ENCODE results near the gene PARVA.
A peak's percentile ranks its signal among the peaks of the same experiment; 100 is the strongest.

The PARVA gene

DNA sequence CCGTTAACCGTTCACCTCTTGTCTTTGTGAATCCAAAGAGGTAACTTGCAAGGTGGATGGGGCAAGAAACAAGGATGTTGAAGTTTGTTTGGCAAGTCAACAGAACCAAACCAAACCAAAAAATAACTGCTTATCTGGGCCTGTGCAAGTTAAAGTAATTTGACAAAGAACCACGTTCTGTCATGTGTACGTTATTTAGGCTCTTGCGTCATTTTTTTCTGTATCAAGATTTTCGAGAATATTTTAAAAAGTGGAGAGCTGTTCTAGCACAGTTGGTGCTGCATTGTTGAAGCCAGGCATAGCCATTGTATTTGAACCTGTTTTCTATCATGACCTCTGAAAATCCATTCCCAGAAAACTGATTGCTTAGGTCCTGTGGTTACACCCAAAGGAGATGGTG lies 55.1 kb downstream of the PARVA start:
- Histone ChIP-seq H3K9ac (no peak overlapping the region), H3K4me1 (no peaks in the 10 kb centered on the region), H4K20me1 (no peaks in the 10 kb centered on the region), H3K4me2 (no peak overlapping the region), H3K4me3 (no peak overlapping the region), H3K36me3 (no peaks in the 10 kb centered on the region), H3K9me3 (no peaks in the 10 kb centered on the region), H3K27me3 (no peaks in the 10 kb centered on the region), H3K27ac (no peak overlapping the region)
- no peak for TF ChIP-seq Cebpa-rat (IDR thresholded peaks at IDR 0.05)

DNA sequence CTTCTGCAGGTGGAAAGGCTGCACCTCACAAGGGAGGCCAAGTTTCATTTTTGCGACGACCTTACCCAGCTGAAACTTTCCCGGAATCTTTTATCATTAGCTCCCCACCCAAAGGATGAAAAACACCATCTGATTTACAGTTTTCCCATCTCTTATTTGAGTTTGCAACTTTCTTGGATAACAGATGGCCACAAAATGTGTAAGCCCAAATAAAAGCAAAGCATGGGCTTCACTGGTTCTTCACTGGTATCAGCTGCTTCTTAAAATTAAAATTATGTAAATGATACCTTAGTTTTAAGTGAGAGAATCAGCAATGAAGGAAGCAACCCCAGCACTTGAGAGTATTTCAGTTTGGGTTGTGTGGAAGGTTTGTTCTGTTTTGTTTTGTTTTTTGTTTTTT lies 55.8 kb downstream of the PARVA start:
- no peak for TF ChIP-seq Cebpa-rat (IDR thresholded peaks at IDR 0.05)
- Histone ChIP-seq H4K20me1 (no peaks in the 10 kb centered on the region), H3K4me3 (no peak overlapping the region), H3K27me3 (no peaks in the 10 kb centered on the region), H3K9me3 (no peaks in the 10 kb centered on the region), H3K9ac (no peak overlapping the region), H3K4me2 (no peak overlapping the region), H3K27ac (no peak overlapping the region), H3K36me3 (no peaks in the 10 kb centered on the region), H3K4me1 (no peaks in the 10 kb centered on the region)

DNA sequence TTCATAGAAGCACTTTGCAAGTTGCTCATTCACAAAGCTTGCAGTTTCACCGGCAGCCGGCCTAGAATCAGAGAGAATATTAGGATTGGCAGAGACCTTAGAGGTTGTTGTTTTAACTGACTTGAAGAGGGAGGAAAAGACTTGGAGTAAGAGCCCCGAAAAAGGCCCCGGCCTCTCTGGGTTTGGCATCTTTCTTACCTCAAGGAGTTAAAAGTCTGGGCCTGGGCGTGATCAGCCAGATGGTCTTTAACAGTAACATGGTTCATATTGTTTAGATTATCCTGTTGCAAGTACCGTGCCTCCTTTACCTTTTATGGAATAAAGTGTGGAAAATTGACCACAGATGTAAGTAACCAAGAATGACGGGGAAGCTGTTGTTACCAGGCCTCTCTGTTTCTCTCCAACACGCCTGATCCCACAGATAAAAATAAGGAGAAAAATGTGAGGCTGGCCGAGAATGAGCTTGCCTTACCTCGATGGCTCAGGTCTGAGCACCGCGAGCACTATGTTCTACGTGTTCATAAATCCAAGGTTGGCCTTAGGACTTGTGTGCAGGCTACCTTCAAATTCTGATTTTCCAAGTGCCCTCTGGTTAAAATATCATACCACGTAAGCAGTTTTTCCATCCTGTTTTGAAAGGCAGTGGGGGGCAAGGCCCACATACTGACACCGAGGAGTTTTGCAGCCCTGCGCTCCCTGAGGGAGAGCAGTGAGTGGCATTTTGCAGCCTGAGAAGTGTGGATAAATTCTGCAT lies 56.4 kb downstream of the PARVA start:
- no peaks in the 10 kb centered on the region for H3K36me3 ChIP-seq
- no peaks in the 10 kb centered on the region for H3K4me1 ChIP-seq
- H3K27ac ChIP-seq, result no peak overlapping the region
- no peak overlapping the region for H3K4me2 ChIP-seq
- no peak overlapping the region for H3K4me3 ChIP-seq
- TF ChIP-seq Cebpa-rat (IDR thresholded peaks at IDR 0.05), result no peak
- H4K20me1 ChIP-seq, result no peaks in the 10 kb centered on the region
- H3K27me3 ChIP-seq, result no peaks in the 10 kb centered on the region
- H3K9ac ChIP-seq, result no peak overlapping the region
- no peaks in the 10 kb centered on the region for H3K9me3 ChIP-seq

DNA sequence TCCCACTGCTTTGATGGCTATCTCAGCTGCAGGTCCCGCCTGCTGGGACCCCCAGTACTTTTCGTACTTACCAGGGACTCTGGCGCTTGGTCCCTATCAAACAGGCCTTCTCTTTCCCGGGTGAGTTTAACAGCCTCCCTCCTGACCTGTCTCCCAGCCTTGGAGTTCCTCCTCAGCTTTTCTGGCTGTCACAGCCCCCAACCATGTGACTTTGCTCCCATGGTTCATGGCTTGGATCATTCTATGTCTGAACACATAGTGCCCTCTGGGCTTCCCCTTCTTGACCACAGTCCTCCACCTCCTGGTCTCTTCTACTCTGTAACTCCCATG lies 56.9 kb downstream of the PARVA start:
- Histone ChIP-seq H3K9me3 (no peaks in the 10 kb centered on the region), H3K27me3 (no peaks in the 10 kb centered on the region), H4K20me1 (no peaks in the 10 kb centered on the region), H3K4me3 (no peak overlapping the region), H3K4me2 (no peak overlapping the region), H3K9ac (no peak overlapping the region), H3K27ac (no peak overlapping the region), H3K4me1 (peaks cover under 1% of the 10 kb centered on the region; the same call in 1 of the 2 replicates), H3K36me3 (no peaks in the 10 kb centered on the region)
- no peak for TF ChIP-seq Cebpa-rat (IDR thresholded peaks at IDR 0.05)

DNA sequence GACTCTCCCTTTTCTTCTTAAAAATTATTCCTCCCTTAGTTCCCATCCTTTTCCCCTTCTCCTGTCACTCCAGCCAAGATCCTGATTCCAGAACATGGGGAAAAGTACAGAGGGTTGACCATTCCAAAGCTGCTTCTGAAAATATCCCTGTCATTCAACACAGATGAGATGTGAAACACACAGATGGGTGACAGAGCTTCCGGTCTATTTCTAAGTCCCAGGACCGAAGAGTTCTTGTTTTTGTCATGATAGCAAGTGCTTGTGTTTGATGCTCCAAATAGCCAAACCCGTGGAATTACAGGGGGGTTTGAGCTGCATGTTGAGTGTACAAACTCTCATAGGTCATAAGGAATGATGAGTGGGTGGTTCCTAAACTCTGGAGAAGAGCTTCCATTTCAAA lies 57.9 kb downstream of the PARVA start:
- no peaks in the 10 kb centered on the region for H3K27me3 ChIP-seq
- H3K27ac ChIP-seq, result no peak overlapping the region
- TF ChIP-seq Cebpa-rat (IDR thresholded peaks at IDR 0.05), result no peak
- no peak overlapping the region for H3K4me3 ChIP-seq
- H3K4me1 ChIP-seq, result peaks cover 10% of the 10 kb centered on the region; the same call in 1 of the 2 replicates
- H4K20me1 ChIP-seq, result no peaks in the 10 kb centered on the region
- H3K36me3 ChIP-seq, result no peaks in the 10 kb centered on the region
- H3K9ac ChIP-seq, result no peak overlapping the region
- H3K4me2 ChIP-seq, result no peak overlapping the region
- H3K9me3 ChIP-seq, result peaks cover 2% of the 10 kb centered on the region; the same call in 1 of the 2 replicates

DNA sequence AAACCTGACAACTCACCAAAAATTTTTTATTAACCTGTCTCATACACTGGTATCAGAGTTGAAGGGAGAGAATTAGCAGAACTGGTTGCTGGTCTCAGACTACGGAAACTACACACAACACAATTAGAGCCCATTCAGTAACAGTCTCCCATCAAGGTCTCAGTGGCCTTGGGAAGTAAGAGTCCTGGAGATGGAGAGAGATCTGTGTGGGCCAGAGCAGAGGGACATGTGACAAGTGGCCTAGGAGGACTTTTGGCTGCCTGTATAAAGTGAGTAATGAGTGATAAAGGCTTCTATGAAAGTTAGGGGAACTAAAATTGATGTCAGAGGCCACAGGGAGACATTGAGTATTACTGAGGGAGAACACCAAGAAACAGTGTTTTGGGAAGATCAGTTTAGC lies 58.9 kb downstream of the PARVA start:
- H3K27me3 ChIP-seq, result no peaks in the 10 kb centered on the region
- no peak overlapping the region for H3K27ac ChIP-seq
- H4K20me1 ChIP-seq, result no peaks in the 10 kb centered on the region
- no peak overlapping the region for H3K9ac ChIP-seq
- no peak overlapping the region for H3K4me3 ChIP-seq
- H3K4me2 ChIP-seq, result no peak overlapping the region
- peaks cover 6% of the 10 kb centered on the region; the same call in 1 of the 2 replicates for H3K9me3 ChIP-seq
- H3K4me1 ChIP-seq, result peaks cover 10% of the 10 kb centered on the region; the same call in 1 of the 2 replicates
- no peak for TF ChIP-seq Cebpa-rat (IDR thresholded peaks at IDR 0.05)
- H3K36me3 ChIP-seq, result no peaks in the 10 kb centered on the region

DNA sequence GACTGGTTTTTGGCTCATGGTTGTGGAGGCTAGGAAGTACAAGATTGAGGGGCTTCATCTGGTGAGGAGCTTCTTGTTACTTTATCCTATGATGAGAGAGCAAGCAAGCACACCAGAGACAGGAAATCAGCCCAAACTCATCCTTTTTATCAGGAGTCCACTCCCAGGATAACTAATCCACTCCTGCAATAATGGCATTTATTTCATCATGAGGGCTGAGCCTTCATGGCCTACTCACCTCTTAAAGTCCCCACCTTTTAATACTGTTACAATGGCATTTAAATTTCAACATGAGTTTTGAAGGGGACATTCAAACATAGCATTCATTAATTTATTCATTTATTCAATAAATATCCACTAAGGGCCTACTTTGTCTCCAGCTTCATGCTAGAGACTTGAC lies 60.9 kb downstream of the PARVA start:
- Histone ChIP-seq H3K36me3 (no peaks in the 10 kb centered on the region), H3K4me2 (no peak overlapping the region), H3K27me3 (no peaks in the 10 kb centered on the region), H3K4me3 (no peak overlapping the region), H3K9ac (no peak overlapping the region), H3K27ac (no peak overlapping the region), H3K4me1 (peaks cover 10% of the 10 kb centered on the region; the same call in 1 of the 2 replicates), H4K20me1 (no peaks in the 10 kb centered on the region), H3K9me3 (peaks cover 6% of the 10 kb centered on the region; the same call in 1 of the 2 replicates)
- no peak for TF ChIP-seq Cebpa-rat (IDR thresholded peaks at IDR 0.05)

DNA sequence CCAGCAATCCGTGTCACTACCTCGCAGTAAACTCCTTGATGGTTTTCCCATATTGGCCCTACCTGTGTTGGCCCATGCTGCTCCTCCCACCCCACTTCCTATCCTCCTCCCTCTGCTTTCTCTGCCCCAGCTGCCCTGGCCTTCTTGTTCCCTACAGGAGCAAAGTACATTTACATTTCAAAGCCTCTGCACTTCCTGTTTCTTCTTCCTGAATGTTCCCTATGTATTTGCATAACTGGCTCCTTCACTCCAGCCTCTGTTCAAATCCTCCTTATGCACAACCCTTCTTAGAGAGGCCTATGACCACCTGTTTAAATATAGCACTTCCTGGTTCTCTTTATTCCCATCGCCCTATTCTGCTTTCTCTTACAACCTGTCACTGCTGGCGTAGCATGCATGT lies 62.2 kb downstream of the PARVA start:
- Histone ChIP-seq H3K27me3 (no peaks in the 10 kb centered on the region), H3K4me2 (peak overlapping the region; percentile 44), H3K36me3 (no peaks in the 10 kb centered on the region), H3K9ac (no peak overlapping the region), H3K27ac (no peak overlapping the region), H3K4me3 (no peak overlapping the region), H4K20me1 (no peaks in the 10 kb centered on the region), H3K4me1 (peaks cover 10% of the 10 kb centered on the region; the same call in 1 of the 2 replicates), H3K9me3 (peaks cover 6% of the 10 kb centered on the region; the same call in 1 of the 2 replicates)
- TF ChIP-seq Cebpa-rat (IDR thresholded peaks at IDR 0.05), result no peak

DNA sequence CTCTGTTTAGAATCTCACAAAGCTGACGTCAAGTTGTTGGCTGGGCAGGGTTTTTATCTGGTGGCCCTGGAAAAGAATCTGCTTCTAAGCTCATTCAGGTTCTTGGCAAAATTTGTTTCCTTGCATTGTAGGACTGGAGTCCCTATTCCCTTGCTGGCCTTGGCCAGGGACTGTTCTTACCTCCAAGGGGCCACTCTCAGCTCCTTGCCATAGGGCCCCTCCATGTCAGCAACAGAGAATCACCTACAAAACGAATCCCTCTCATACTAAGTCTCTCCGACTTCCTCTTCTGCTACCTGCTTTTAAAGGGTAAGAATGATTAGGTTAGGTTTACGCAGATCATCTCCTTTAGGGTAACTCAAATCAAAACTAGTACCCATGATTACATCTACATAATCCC lies 63.2 kb downstream of the PARVA start:
- H3K27me3 ChIP-seq, result no peaks in the 10 kb centered on the region
- TF ChIP-seq Cebpa-rat (IDR thresholded peaks at IDR 0.05), result no peak
- H3K27ac ChIP-seq, result no peak overlapping the region
- H3K9me3 ChIP-seq, result peaks cover 6% of the 10 kb centered on the region; the same call in 1 of the 2 replicates
- no peak overlapping the region for H3K4me3 ChIP-seq
- peaks cover 10% of the 10 kb centered on the region; the same call in 1 of the 2 replicates for H3K4me1 ChIP-seq
- H3K4me2 ChIP-seq, result no peak overlapping the region
- H3K36me3 ChIP-seq, result no peaks in the 10 kb centered on the region
- no peaks in the 10 kb centered on the region for H4K20me1 ChIP-seq
- H3K9ac ChIP-seq, result no peak overlapping the region

DNA sequence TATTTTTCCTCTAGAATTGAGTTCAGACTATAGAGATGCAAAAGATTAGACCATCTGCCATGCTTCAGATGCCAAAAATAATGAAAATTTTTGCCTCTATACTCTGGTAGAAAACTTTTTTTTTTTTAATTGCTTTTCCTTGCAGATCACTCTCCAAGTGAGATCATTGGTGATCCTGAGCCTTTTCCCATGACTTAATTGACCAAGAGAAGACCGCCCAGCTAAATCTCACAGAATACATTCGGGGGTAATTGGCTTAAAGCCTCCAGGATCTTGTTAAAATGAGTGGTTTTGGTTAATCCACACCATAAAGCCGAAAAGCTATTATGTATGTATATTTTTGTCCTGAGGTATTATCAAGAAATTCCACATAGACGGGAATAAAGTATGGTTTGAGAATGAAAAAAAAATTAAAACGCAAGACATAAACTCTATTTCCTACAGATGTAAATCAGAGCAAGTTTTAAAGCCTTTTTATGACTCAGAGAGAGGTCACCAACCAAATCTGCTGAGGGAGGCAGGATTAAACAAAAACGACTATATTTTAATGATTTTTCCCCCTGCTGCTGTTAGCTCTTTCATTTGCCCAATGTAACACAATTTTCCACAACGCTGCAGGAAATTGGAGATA lies 64.0 kb downstream of the PARVA start:
- Histone ChIP-seq H3K27ac (no peak overlapping the region), H3K36me3 (no peaks in the 10 kb centered on the region), H3K4me1 (peaks cover 10% of the 10 kb centered on the region; the same call in 1 of the 2 replicates), H3K9ac (no peak overlapping the region), H3K27me3 (no peaks in the 10 kb centered on the region), H4K20me1 (no peaks in the 10 kb centered on the region), H3K4me2 (no peak overlapping the region), H3K4me3 (no peak overlapping the region), H3K9me3 (peaks cover 6% of the 10 kb centered on the region; the same call in 1 of the 2 replicates)
- TF ChIP-seq Cebpa-rat (IDR thresholded peaks at IDR 0.05), result no peak

All from BLaER1 (cell line).